Activated CD8-positive, alpha-beta memory T cell treated with anti-CD3 and anti-CD28 coated beads for 1 hour (primary cell): Measurements from ENCODE around the gene LAX1.
A peak's percentile ranks its signal among the peaks of the same experiment; 100 is the strongest.
"Not testable (repeated sequence)": the region's sequence is repeated elsewhere in the genome, so short reads cannot be mapped to it uniquely, and the experiment has no call there.

Source experiments
- DNase-seq, 2 donors: peaks; one replicate each; pipeline ENCODE4 v3.0.0-alpha.2; 2020; ENCODE audit warnings: low read depth in 1 of 2; ENCODE audit errors: extremely low read depth in 1 of 2

The LAX1 gene, protein sequence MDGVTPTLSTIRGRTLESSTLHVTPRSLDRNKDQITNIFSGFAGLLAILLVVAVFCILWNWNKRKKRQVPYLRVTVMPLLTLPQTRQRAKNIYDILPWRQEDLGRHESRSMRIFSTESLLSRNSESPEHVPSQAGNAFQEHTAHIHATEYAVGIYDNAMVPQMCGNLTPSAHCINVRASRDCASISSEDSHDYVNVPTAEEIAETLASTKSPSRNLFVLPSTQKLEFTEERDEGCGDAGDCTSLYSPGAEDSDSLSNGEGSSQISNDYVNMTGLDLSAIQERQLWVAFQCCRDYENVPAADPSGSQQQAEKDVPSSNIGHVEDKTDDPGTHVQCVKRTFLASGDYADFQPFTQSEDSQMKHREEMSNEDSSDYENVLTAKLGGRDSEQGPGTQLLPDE

DNA sequence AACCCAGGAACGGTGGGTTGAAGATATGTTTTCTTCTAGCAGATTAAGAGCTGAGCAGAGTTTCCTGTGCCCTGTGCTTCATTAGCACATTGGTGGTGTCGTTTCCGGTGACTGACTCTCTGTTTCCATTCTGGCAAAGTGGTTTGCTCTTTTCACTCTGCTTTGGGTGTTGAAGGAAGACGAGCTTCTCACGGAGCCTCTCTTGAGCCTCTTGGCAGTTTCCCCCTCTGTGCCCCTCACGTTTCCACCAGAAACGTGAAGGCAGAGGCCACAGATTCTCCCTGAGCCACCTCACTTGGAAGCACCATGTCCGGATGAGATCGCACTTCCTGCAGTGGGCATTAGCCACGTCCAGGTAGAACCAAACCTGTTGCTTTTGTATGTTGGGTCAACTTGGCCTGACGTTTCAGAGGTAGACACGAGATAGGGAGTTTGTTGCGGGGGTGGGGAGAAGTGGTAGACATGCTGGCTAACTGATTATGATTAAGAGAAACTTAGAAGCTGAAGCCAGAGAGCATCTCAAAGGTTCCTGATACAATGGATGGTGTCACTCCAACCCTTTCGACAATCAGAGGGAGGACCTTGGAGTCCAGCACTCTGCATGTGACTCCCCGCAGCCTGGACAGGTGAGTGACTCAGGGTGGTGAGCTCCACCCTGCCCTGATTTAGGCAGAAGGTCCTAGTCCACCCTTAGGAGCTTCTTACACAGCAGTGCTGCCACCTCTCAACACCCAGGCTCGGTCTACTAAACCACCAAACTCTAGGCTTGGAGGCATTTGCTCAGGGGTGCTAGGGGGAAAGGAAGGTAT is at the start of gene LAX1:
LAX1 (plus strand) TSS at position 155 of the 809 bp plus-strand sequence; CDS start at position 538, 383 bp downstream.
- peak; percentile 53 to 65 for DNase-seq

DNA sequence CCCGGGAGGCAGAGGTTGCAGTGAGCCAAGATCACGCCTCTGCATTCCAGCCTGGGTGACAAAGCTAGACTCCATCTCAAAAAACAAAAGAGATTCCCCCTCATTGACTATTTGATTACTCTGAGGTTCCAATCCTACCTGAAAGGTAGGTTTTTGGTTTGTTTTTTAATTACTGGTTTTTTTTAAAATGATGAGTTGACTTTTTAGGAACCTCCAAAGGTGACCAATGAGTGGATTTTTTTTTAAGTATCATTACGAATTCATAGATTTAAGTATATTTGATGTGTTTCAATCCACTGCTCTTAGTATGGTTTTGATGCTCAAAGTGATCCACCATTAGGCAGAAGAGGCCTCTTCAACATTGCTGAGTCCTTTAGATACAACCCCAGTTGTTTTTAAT is 47.9 kb upstream of the LAX1 start:
- DNase-seq = no peak

DNA sequence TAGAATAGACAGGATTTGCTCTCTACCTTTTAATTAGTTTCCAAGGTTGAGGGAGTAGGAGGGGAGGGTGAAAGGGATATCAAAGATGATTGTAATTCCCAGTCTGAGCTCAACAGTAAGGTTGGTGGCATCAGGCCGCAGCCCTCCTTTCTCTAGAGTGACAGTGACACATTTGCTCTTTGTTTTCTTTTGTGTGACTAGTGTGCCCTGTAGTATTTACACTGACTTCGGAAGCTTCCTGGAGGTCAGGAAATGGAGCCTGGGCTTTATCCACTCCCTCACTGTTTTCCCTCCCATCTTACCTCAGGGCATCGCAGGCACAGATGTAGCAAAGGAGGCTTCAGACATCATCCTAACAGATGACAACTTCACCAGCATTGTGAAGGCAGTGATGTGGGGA is 44.7 kb upstream of the LAX1 start:
- DNase-seq = no peak

DNA sequence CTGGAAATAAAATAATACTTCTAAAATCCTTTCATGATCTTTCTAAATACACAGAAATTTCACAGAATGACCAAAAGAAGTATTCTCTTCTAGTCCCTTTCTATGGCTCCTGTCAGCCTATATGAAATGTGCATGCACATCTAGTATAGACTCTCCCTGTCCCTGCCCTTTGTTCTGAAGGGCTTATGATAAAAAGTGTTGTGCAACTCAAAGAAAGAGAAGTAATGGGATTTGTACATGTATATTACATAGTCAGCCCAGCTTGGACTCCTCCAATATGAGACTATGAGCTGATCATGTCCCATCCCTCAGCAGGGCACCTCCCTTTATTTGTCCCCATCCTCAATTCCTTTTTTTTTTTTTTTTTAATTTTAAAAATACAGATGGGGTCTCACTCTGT is 42.1 kb upstream of the LAX1 start:
- DNase-seq = no peak

DNA sequence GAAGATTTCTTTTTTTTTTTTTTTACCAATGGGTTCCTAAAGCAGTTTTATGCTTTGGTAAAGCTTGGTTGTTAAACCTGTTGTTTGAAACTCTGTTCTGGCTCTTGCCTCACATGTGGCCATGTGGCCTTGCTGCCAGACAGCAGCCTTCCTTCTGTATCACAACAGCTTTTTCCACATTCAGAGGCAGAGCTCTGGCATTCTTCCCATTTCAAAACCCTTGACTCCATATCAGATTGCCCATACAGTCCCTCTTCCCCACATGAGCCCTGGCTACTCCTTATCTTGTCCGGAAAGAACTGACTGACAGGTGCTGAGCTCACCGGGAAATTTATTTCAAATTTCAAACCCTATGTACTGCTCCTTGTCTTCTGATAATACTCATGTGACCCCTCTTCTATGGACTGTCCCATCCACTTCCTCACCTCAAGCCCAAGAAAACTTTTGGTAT is 38.5 kb upstream of the LAX1 start:
- no peak for DNase-seq

DNA sequence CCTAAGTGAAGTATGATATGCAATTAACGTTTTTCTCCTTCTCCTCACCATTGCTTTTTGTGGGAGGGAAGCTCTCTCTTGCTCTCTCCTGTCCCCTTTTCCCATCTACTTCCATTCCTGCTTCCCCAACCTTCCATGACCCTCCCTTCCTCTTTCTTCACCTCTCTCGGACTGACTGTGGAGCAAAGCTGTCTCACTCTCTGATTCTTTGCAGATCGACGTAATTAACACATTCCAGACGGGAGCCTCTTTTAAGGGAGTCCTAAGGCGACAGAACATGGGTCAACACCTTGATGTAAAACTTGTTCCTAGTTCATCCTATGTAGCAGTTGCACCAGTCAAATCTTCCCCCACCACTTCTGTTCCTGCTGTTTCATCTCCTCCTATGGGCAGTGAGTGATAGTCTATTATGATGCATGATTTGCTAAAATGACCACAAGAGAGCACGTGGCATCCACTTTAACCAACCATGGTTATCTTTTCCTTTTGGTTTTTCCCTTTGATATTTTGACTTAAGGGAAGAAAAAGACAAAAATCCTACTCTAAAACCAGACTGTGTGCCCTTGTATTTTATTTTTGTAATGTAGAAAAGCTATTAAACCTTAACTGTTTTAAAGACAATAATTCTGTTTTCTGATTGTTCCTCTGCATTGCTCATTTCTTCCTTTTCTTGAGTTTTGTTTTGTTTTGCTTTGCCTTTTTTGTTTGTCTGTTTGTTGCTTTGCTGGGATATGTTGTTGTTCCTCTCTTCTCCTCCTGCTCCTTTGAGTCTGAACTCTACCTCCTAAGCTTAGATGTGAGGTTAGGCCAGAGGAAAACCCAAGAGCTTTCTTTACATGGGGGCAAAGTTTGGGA is 31.7 kb upstream of the LAX1 start:
- DNase-seq = no peak

DNA sequence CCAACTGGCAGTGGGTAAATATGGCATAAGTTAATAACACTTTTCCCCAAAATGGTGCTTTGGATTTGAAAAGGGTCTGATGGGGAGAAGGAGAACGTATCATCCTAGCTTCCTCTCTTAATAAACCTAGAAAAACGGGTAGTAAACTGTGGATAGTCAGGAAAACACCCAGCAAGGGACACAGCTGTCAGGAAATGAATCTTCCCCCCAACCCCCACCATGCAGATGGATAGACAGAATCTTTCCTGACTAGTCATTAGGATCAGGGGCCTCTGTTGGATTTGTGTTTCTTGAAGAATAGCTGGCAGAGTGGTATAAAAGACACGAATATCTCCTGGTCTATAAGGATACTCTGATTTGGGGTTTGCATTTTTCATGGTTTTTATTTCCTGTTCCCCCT is 22.5 kb upstream of the LAX1 start:
- DNase-seq = no peak

DNA sequence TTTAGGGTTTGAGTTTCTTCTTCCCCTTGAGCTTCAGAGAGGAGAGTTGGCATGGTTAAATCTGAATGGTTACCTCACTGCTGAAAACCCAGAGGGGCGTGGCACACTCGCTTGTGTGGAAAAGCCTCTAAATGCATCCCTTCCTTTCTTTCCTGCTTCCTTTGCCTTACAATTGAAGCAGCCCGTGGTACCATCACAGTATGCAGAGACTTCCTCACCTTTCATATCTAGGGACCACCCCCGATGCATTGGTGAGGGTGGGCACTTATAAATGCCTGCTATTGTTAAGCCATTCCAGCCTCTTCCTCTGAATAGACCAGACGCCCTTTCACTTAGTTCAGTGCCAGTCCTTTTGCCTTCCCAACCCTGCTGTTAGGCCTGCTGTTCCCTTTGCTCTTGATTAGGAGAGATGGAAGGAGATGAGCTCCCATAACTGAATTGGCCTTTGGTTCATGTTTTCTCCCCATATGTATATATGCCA is 21.9 kb upstream of the LAX1 start:
- no peak for DNase-seq

DNA sequence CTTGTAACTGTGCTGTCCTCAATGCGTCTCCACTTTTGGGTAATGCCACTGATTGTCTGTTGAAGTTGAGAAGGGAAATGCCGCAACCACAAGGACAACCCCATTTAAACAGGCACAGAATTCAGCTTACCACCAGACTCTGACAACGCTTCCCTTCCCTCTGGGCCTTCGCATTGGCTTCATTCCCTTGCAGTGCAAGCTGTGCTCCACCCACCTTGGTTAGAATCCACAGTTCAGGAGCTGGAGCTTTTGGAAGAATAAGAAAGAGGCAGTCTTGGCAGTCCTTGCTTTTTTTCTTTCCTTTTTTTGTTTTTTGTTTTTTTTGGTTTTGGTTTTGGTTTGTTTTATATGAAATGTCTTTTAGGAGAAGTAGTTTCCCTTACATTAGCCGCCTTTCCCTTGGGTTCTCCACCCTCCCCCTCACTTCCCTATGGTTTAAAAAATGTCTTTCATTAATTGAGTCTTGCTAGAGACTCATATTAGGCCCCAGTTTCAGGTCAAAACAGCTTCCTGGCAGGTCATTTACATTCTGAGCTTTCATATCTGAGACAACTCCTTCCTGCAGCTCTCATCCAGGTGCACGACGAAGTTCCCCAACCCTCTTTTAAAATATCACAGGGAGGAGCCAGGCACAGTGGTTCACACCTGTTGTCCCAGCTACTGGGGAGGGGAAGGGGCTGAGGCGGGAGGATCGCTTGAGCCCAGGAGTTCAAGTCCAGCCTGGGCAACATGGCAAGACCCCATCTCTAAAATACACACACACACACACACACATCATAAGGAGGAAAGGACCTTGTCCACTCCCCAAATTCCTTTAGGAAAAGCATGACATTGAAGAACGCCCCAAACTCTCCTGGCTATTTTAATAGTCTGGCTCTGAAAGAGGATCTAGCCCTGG is 20.7 kb upstream of the LAX1 start:
- DNase-seq = no peak

DNA sequence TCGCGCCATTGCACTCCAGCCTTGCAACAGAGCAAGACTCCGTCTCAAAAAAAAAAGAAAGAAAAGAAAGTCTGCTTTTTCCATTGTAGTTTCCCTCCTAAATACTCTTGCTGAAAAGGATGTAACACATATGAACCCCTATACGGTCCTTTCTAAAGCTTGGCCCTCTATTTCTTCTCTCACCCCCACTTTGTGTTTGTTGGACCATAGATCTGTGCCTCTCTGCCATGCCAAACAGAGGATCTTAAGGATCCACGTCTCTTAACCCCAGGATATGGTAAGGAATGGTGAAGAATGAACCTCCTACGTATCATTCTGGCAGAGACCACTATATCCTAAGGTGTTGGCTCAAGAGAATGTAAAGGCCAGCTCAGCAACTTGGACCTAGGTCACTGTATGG is 18.7 kb upstream of the LAX1 start:
- no peak for DNase-seq

DNA sequence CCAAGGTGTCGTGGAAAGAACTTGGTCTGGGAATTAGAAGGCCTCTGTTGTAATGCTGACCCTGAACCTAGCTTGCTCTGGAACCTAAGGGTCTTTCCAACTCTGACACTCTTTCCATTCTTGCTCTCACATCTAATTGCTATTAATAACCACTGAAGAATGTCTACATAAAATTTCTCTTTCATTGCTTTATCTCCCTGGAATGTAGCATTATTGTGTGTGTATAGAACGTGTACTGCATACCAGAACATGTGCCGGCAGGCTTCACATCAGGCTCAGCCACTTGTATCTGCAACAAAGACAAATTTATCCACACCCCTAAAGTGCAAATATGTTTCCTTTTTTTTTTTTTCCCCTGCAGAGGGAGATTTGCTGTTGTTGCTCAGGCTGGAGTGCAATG is 13.9 kb upstream of the LAX1 start:
- no peak for DNase-seq

DNA sequence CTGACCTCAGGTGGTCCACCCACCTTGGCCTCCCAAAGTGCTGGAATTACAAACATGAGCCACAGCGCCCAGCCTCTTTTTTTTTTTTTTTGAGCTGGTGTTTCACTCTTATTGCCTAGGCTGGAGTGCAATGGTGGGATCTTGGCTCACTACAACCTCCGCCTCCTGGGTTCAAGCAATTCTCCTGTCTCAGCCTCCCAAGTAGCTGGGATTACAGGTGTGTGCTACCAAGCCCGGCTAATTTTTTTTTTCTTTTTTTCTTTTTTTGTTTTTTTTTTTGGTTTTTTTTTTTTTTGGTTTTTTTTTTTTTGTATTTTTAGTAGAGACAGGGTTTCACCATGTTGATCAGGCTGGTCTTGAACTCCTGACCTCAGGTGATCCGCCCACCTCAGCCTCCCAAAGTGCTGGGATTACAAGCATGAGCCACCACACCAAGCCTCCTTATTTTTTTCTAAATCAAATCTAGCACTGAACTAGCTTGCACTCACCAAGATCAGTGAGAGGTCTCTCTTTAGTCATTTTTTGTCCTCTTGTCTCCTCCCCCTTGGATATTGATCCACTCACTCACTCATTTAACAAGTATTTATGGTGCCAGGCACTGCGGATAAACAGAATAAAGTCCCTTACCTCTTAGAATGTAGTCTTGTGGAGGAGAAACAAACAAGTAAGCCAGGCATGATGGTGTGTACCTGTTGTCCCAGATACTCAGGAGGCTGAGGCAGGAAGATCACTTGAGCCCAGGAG is 13.2 kb upstream of the LAX1 start:
- DNase-seq = not testable (repeated sequence)

DNA sequence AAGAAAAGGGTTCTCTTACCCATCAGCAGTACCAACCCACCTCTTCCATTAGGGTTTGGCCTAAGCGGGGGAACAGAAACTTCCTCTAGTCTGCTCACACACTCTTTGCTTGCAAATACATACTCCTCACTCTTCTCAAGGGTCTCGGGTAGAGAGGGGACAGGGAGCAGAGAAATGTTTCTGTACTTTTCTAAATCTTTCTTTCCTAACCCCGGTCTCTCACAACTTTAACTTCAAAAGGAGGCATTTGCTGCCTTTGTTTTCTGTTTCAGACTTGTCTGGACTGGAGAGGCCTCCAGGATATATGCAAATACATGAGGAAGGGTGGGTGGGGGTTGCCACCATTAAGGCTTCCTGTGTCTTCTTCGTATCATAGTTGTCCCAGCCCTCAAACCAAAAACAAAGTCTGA is 10.5 kb upstream of the LAX1 start:
- DNase-seq = no peak

DNA sequence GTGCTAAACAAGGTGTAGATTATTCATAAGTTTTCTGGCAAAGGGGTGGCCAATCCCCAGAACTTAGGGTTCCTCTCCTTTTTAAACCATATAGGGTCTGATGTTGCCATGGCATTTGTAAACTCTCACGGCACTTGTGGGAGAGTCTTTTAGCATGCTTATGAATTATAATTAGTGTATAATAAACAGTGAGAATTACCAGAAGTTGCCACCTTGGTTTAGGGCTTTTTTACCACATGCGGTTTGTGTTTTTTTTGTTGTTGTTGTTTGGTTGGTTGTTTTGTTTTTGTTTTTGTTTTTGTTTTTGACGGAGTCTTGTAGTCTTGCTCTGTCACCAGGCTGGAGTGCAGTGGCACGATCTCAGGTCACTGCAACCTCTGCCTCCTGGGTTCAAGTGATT is 8.9 kb upstream of the LAX1 start:
- no peak for DNase-seq

DNA sequence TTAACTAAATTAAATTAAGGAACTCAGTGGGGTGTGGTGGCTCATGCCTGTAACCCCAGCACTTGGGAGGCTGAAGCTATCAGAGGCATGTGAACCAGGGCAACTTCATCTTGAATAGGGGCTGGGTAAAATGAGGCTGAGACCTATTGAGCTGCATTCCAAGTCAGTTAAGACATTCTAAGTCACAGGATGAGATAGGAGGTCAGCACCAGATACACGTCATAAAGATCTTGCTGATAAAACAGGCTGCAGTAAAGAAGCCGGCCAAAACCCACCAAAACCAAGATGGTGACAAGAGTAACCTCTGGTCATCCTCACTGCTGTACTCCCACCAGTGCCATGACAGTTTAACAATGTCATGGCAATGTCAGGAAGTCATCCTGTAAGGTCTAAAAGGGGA is 6.2 kb upstream of the LAX1 start:
- DNase-seq = not testable (repeated sequence)

DNA sequence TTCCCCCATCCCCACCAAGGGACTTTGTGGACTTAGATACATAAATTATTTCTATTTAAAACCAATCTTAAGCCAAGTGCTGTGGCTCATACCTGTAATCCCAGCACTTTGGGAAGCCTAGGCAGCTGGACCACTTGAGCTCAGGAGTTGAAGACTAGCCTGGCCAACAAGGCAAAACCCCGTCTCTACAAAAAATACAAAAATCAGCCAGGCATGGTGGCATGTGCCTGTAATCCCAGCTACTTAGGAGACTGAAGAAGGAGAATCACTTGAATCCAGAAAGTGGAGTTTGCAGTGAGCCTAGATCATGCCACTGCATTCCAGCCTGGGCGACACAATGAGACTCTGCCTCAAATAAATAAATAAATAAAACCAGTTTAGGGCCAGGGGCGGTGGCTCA is 4.5 kb upstream of the LAX1 start:
- no peak for DNase-seq

DNA sequence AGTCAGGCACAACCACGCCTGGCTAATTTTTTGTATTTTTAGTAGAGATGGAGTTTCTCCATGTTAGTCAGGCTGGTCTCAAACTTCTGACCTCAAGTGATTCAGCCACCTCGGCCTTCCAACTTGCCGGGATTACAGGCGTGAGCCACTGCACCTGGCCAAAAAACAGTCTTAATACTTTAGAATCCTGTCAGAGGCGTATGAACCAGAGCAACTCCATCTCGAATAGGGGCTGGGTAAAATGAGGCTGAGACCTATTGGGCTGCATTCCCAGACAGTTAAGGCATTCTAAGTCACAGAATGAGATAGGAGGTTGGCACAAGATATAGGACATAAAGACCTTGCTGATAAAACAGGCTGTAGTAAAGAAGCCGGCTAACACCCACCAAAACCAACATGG is 3.0 kb upstream of the LAX1 start:
- not testable (repeated sequence) for DNase-seq

DNA sequence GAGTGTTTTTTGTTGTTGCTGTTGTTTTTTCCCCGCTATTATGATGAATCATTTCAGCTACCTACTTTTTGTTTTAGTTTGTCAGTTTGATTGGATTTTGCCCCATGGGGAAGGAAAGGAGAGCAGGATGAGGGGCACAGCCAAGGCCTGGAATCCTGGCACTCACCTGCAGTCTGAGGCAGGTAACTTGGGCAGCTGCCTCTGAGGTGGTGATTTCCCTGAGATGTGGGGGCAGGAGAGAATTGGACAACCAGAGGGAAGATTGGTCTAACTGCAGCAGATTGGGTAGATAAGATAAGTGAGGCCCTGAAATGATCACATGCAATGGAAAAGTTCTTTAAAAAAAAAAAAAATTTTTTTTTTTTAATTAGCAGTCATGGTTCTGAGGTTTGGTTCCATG is 1.5 kb upstream of the LAX1 start:
- no peak for DNase-seq
